HK-2 (cell line): ENCODE data around the gene HIPK3.
"Not testable (repeated sequence)": the region's sequence is repeated elsewhere in the genome, so short reads cannot be mapped to it uniquely, and the experiment has no call there.

Experiments used
- DNase-seq: peaks from one replicate; pipeline ENCODE4 v3.0.0-alpha.2; 2018; ENCODE audit not compliant: unreplicated experiment

Gene HIPK3

DNA sequence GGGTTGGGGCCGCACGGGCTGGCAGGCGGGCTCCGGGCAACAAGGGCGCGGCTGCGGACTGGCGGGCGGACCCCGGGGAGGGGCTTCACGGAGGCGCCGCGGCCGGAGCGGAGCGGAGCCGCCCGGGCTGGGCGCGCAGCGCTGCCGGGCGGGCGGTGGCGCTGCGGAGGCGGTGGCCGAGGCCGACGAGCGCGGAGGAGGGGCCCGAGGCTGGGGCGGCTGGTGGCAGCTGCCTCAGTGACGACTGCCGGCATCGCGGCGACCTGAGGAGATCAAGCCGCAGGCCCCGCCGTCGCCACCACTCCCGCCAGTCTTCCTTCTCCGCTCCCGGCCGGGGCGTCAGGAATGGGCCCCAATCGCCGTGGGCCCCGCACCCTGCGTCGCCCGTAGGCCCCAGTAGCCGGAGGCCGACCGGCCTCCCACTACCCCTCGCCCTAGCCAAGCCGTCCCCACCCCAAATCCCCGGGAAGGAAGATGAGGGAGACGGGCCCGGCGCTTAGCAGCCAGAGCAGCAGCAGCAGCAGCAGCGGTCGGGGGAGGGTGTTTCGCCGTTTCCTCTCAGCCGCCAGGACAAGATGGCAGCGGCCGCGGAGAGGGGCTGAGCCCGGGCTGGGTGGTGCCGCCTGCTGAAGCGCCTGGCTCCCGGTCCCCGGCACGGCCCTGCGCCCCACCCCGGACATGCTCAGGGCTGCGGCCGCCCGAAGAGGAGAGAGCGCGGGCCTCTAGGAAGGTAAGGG lies at the start of gene HIPK3:
TSS of gene HIPK3 (plus strand) at position 222 of the 737 bp plus-strand sequence.
- DNase-seq: peak; percentile 67

DNA sequence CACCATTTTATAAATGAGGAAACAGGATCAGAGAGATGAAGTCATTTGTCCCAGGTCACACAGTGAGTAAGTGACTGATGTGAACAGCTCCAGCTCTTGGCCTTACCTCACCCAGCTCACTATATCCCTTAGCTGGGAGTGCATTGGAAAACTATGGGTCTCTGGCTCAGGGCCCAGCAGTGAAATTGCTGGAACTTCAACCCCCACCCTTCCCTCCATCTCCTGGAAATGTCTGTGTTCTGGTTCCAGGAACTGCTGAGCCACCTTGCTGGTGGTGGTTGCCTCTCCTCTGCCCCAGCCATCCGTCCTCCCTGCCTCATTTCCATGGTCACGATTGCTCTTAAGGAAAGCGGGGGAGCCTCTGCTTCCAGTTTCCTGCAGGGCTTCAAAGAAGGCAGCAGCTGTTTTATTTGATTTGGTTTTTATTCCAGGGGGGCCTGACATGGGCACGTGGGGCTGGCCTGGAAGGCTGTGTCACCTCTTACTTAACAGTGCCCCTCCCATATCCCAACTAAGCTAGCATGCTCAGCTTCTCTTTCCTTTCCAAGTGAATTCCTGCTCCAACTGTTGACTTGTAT lies 49.7 kb upstream of the HIPK3 start:
- DNase-seq: no peak

DNA sequence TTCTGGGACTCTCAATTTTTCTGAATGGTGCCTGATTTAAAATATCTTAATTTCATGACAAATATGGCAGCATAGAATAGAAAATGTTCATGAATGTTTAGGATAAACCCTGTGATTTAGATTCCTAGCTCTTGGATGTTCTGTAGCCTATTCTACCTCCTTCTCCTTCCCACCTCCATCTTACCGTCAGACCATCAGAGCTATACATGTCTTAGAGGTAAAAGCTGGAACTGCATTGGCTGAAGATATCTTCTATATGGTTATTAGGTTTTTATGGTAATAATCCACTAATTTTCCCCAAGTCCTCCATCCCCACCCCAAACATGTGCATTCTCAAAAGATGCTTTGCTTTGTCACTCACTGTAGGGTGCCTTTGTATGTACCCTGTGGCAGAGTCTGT lies 49.0 kb upstream of the HIPK3 start:
- no peak for DNase-seq

DNA sequence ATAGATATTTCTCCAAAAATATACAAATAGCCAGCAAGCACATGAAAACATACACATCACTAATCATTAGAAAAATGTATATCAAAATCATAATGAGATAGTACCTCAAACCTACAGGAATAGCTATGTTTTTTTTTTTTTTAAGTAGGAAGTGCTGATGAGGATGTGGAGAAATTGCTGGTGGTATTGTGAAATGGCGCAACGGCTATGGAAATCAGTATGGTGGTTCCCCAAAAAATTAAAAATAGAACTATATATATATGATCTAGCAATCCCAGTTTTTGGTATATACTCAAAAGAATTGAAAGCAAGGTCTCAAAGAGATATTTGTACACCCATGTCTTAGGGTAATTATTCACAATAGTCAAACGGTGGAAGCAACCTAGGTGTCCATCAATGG lies 46.0 kb upstream of the HIPK3 start:
- DNase-seq: no peak

DNA sequence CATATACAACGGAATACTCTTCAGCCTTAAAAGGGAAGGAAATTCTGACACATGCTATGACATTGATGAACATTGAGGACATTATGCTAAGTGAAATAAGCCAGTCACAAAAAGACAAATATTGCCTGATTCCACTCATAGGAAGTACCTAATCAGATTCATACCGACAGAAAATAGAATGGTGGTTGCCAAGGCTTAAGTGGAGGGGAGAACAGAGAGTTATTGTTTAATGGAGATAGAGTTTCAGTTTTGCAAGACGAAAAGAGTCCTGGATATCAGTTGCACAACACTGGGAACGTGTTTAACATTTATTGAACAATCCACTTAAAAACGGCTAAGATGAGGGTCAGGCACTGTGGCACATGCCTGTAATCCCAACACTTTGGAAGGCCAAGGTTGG lies 45.6 kb upstream of the HIPK3 start:
- no peak for DNase-seq

DNA sequence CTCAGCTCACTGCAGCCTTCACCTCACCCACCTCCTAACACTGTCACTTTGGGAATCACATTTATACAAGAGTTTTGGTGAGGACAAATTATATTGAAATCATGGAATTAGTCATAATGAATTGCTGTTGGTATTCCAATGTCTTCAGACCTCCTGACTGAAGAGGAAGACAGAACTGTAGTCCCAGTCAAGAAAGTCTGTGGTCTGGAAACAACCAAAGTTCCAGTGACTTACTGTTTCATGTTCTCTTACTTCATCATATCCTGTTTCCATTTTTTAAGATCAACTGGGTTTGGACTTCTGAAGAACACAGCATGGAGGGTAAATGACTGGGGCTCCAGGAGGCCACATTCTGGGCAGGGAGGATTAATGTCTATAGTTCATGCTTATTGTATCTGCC lies 43.0 kb upstream of the HIPK3 start:
- no peak for DNase-seq

DNA sequence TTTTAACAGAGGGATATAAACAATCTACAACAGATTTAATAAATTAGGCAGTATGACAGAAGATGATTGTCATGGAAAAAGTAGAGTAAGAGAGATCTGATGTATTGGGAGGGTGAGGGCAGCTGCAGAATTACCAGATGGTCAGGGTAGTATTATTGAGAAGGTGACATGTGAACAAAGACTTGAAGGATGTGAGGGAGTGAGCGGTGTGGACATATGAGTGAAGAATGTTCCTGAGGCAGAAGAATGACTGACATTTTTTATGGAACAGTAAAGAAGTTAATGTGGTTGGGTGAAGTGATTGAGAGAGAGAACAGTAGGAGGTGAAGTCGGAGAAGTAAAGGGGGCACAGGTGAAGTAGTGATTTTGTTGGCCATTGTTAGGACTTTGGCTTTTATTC lies 42.4 kb upstream of the HIPK3 start:
- DNase-seq: no peak

DNA sequence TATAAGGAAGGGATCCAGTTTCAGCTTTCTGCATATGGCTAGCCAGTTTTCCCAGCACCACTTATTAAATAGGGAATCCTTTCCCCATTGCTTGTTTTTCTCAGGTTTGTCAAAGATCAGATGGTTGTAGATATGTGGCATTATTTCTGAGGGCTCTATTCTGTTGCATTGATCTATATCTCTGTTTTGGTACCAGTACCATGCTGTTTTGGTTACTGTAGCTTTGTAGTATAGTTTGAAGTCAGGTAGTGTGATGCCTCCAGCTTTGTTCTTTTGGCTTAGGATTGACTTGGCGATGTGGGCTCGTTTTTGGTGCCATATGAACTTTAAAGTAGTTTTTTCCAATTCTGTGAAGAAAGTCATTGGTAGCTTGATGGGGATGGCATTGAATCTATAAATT lies 40.5 kb upstream of the HIPK3 start:
- not testable (repeated sequence) for DNase-seq

DNA sequence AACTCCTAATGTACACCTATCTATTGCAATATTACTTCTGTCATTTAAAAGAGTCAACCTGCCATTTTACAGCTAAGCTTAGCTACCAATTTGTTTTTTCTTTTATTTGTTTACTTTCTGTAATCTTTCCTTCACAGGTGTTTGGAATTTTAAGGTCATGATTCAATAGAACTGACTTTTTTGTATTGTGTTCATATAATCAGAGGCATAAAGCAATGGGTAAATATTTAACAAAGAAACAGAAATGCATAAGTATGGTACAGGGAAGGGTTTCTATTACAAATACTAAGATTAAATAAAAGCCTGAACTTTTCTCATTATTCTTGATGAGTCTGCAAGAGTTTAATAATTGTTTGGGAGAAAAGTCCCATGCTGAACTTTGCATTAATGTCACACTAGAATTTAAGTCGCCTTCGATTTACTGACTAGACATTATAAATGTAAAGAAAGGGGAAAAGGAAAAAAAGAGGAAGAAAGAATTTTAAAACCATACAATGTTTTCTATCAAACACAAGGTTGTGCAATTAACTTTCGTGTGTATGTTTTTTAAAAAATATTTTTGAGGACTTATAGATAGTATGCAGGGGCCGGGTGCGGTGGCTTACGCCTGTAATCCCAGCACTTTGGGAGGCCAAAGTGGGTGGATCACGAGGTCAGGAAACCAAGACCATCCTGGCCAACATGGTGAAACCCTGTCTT lies 35.0 kb upstream of the HIPK3 start:
- DNase-seq: no peak

DNA sequence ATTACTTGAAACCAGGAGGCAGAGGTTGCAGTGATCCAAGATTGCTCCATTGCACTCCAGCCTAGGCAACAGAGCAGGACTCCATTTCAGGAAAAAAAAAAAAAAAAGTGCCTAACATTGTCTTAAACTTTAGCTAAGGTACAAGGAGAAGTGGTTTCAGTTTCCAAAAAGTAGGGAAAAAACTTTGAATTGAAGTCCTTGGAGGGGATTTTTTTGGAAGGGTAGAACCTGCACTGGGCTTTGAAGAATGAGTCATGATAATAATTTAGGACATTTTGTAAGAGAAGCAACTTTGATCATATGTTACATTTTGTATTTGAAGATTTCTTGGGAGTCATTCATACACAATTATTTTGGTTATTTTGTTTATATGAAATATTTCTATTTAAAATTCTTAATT lies 31.8 kb upstream of the HIPK3 start:
- DNase-seq: no peak

DNA sequence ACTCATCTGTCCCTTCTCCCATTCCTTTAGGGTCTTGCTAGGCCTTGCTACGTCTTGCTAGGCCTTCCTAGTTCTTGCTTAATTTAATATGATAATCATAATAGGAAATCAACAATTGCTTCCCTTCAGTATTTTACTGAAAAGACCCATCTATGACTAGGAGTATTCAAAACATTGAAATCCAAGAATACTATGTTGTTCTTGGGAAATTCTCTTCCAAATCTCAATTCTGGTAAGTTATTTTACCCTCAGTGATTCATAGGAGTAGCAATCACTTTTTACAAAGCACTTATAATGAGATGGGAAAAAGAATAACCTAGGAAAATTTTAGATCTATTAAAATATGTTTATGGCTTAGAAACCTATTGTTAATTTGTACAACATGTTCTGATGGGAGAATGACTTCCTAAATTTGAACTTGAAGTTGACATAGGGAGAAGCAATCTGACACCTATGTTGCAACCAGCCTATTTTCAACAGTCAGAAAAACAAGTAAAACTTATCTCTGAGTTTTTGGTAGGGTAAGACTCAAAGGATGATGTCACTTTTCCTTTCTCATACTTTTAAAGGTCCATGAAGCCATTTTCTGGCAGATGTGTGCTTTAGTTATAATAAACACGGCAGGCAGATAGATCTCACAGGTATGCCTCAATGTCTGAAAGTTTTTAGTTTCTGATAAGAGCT lies 29.5 kb upstream of the HIPK3 start:
- no peak for DNase-seq

DNA sequence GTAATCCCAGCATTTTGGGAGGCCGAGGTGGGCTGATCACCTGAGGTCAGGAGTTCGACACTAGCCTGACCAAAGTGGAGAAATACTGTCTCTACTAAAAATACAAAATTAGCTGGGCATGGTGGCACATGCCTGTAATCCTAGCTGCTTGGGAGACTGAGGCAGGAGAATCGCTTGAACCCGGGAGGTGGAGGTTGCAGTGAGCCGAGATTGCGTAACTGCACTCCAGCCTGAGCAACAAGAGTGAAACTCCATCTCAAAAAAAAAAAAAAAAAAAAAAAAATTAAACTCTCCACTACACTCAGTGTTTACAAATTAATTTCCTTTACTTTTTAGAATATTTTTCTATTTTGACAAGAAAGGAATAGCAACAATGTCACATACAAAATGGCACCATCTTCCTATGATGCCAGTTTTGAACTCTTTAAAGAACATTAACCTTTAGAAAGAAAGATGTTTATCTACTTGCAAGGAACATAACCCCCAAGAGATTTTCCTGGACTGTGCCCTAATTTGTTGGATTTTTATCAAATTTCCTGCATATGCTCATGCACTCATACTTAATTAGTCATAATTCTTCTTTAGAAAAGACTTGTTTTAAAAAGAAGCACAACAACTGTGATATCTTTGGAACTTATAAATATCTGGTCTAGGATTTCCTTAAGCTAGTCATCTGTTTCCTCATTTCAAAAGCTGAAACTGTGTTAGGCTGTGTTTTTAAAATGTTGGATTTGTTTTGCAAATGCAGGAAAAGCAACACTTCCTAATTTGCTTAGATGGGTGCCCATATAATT lies 22.6 kb upstream of the HIPK3 start:
- DNase-seq: no peak

DNA sequence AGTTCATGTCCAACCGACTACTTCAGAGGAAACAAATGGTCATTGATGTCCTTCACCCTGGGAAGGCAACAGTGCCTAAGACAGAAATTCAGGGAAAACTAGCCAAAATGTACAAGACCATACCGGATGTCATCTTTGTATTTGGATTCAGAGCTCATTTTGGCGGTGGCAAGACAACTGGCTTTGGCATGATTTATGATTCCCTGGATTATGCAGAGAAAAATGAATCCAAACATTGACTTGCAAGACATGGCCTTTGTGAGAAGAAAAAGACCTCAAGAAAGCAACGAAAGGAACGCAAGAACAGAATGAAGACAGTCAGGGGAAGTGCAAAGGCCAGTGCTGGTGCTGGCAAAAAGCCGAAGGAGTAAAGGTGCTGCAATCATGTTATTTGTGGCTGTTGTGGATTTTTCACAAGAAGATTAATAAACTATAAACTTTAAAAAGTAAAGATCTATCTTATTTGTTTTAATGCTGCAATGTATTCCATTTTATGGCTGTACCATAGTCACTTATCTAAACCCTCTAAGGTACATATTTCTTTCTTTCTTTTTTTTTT lies 20.1 kb upstream of the HIPK3 start:
- no peak for DNase-seq

DNA sequence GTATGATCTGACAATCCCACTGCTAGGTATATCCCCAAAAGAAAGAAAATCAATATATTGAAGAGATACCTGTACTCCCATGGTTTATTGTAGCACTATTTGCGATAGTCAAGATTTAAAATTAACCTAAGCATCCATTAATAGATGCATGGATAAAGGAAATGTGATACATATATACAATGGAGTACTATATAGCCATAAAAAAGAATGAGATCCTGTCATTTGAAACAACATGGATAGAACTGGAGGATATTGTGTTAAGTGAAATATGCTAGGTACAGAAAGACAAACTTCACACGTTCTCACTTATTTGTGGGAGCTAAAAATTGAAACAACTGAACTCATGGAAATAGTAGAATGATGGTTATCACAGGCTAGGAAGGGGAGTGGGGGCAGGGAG lies 14.6 kb upstream of the HIPK3 start:
- DNase-seq: no peak

DNA sequence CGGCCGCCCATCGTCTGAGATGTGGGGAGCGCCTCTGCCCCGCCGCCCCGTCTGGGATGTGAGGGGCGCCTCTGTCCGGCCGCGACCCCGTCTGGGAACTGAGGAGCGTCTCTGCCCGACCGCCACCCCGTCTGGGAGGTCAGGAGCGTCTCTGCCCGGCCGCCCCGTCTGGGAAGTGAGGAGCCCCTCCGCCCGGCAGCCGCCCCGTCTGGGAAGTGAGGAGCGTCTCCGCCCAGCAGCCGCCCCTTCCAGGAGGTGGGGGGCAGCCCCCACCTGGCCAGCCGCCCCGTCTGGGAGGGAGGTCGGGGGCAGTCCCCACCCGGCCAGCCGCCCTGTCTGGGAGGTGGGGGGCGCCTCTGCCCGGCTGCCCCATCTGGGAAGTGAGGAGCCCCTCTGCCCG lies 13.5 kb upstream of the HIPK3 start:
- DNase-seq: not testable (repeated sequence)

DNA sequence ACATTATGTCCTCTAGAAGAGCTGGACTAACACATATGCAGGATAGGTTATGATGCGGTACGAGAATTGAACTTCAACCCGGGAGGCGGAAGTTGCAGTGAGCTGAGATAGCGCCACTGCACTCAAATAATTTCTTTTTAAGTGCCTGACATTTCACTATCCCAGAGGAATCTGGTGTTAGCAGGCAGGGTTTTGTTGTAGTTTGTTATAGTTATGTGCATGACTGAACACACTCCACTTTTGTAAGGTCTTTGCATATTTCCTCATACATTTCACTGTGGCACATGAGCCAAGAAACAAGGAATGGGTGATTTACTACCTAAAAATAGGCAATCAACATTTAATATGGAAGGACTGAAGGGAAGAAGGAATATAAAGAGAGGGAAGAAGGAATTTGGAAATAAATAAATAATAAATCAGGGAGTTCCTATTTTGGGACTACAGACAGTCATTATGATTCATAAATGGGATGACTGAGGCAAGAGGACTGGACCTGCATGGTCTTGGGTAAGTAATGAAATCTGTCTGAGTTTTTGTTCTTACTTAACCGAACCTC lies 8.7 kb upstream of the HIPK3 start:
- DNase-seq: no peak

DNA sequence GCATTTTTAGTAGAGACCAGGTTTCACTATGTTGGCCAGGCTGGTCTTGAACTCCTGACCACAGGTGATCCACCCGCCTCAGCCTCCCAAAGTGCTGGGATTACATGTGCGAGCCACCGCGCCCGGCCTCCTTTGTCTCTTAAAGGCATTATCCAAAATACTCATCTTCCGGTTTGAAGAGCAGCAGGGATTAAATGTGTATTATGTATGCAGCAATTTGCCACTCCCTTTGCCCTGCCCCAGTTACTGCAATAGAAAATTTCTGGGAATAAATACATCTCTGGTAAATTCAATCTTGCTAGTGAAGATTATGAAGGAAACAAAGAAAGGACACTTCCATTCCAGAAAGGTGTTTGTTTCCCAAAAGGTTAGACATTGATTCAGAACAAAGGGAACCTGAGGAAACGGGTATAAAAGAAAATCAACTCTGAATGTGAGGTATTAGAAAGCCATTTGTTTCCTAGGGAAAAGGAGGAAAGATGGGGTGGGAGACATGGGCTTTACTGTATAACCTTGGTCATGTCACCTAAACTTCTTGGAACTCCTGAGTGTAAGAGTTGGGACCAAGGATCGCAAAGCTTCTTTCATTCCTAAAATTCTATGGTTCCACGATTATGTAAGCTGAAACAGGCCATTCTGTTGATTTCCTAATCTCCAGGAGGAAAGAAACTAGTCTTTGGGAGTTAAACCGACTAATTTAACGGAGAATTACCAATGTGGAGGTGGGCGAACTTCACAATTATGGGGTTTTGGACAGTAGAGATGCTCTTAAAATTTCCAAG lies 959 bp upstream of the HIPK3 start:
- DNase-seq: no peak

DNA sequence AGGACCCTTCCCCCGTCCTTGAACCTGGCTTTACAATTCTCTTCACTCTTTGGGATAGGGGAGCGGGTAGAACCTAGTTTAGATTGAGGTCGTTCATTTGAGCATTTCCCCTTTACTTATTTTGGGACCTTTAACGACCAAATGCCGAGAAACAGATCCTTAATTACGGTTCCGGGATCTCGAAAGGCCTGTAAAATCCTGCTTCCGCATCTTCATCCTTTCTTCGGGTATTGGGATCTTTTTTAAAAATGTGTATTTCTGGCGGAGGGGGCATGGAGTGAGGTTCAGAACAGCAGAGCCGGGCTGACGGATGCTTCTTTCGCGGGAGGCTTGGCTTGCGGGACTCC lies 395 bp upstream of the HIPK3 start:
- no peak for DNase-seq

DNA sequence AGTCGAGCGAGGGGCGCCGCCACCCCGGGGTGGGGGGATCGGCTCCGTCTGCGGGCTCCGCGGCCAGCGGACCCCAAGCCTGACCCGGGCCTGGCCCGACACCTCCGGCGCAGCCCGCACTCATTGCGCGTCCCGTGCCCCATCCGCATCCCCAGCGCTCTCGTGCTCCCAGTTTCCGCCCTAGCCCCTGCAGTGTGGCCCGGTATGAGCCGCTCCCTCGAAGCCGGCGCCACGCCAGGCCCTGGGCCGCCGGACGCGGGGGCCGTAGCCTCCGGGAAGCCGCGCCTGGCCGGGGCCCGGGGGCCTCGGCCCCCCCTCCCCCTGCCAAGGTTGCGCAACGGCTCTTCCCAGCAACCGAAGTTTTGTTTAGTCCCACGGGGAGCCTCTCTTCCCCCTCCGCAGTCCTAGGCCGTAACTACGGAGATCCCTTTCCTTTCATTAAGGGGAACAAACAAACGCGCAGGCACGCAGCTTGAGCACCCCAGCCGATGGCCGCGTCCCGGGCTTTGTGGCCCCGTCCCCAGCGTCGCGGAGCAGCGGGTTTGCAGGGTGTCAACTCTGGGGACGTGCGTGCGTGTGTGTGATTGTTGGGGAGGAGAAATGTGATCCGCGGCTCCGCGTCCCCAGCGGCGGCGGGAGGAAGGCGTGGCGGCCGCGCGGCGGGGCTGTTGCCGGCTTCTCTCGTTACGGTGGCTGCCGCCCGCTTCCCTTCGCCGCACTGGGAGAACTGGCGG lies 883 bp downstream of the HIPK3 start:
- DNase-seq: peak; percentile 73
